ENCODE measurements around the gene PLEKHA7. TPM values are rescaled to one million over a fixed set of nuclear protein-coding genes. Genes with fewer than 3 reads are reported as not detected.

PLEKHA7 gene
- total and polyA plus RNA-seq, 2 of the 8 experiments (the other 6 are each of a cell fraction or from before 2014, with no cell fraction given): 11.4 to 25.6 TPM

GRCh38 chr11:16856022-16856471, 158.2 kb downstream of the PLEKHA7 start:
- Histone ChIP-seq H3K27ac (ENCODE audit: low read depth, low read length) (no peak overlapping the region), H2BK15ac (ENCODE audit: low read length) (no peak overlapping the region), H3K4me3 (ENCODE audit: extremely low read depth in 1 of 4, insufficient read depth in 2 of 4, low read depth in 3 of 4, low read length in 4 of 4) (no peak overlapping the region), H3K4me1 (replicated peaks in 1 of 4; ENCODE audit: control insufficient read depth in 3 of 4, insufficient read depth in 4 of 4, low read length in 3 of 4) (peaks cover 0 to 4% (median 0%) of the 10 kb centered on the region in 4 experiments; a peak in 1 of 7 replicates), H4K20me1 (replicated peaks in 1 of 2; ENCODE audit: control insufficient read depth in 1 of 2, insufficient read depth in 2 of 2, low read length in 2 of 2) (no peaks in the 10 kb centered on the region), H2BK120ac (replicated peaks; ENCODE audit: low read depth, low read length) (no peak overlapping the region), H3K79me1 (ENCODE audit: low read depth, low read length) (no peaks in the 10 kb centered on the region), H2BK5ac (ENCODE audit: low read depth, low read length) (no peak overlapping the region), H3K79me2 (ENCODE audit: control insufficient read depth in 1 of 2, insufficient read depth in 2 of 2, low read length in 2 of 2) (no peaks in the 10 kb centered on the region), H3K18ac (ENCODE audit: extremely low read depth, low read length) (no peak overlapping the region), H3K36me3 (ENCODE audit: control insufficient read depth in 2 of 4, insufficient read depth in 4 of 4, low read length in 3 of 4) (peaks cover 0 to 12% (median 6%) of the 10 kb centered on the region in 4 experiments; a peak in 6 of 8 replicates), H2AFZ (ENCODE audit: low read length) (no peak overlapping the region), H3K9ac (replicated peaks in 1 of 4; ENCODE audit: extremely low read depth in 1 of 4, low read depth in 3 of 4, low read length in 3 of 4) (no peak overlapping the region), H3K4ac (replicated peaks; ENCODE audit: insufficient read length, low read depth, low read length) (no peak overlapping the region), H3K9me3 (ENCODE audit: insufficient read depth in 2 of 2, low read depth in 1 of 2, low read length in 1 of 2) (no peaks in the 10 kb centered on the region), H3K14ac (ENCODE audit: insufficient read length) (no peak overlapping the region), H2BK12ac (ENCODE audit: low read depth, low read length) (no peak overlapping the region), H4K91ac (replicated peaks; ENCODE audit: insufficient read length, low read length) (no peak overlapping the region), H3K23ac (ENCODE audit: insufficient read length) (no peak overlapping the region), H4K5ac (ENCODE audit: insufficient read length, low read depth, low read length) (no peak overlapping the region), H2AK5ac (ENCODE audit: low read depth, low read length) (no peak overlapping the region), H3K4me2 (ENCODE audit: insufficient read depth in 1 of 2, low read depth in 2 of 2, low read length in 2 of 2) (no peak overlapping the region), H4K8ac (ENCODE audit: extremely low read depth, insufficient read depth, low read length) (no peak overlapping the region), H3K27me3 (replicated peaks in 1 of 4; ENCODE audit: control insufficient read depth in 3 of 4, extremely low read depth in 1 of 4, insufficient read depth in 3 of 4, low read length in 3 of 4) (no peaks in the 10 kb centered on the region), H3K23me2 (ENCODE audit: low read depth, low read length) (no peaks in the 10 kb centered on the region), H2BK20ac (ENCODE audit: low read length) (no peak overlapping the region), H3K56ac (replicated peaks; ENCODE audit: insufficient read length, low read depth, low read length) (no peak overlapping the region)
- DNase-seq (ENCODE audit: low read depth in 1 of 2, low spot score in 2 of 2) (no peak), FAIRE-seq (no peak)
- ChIA-PET POLR2A (ENCODE audit: partially characterized antibody) (interaction anchor here (1.6 kb wide), 1 partner anchor 219 kb away, joined by 5 read pairs; no protein-coding TSS in a partner anchor), CTCF (ENCODE audit: partially characterized antibody) (interaction anchor here (0.7 to 2.2 kb wide), 3 partner anchors 9 to 68 kb away, joined by 3 to 6 read pairs (median 4); no protein-coding TSS in a partner anchor)
- 97% methylated on average over 3 of the region's 3 CpGs; no CpG with 5 or more reads in 1 of the 2 experiments for WGBS, 2 experiments (ENCODE audit: extremely low coverage in 1 of 2, insufficient coverage in 1 of 2, insufficient read length in 1 of 2, insufficient replicate concordance in 2 of 2, low coverage in 1 of 2, low lambda C conversion rate in 2 of 2, missing lambda C conversion rate in 1 of 2)
- no peak for TF ChIP-seq EZH2 (IDR thresholded peaks at IDR 0.05; ENCODE audit: low read depth, low read length, severe bottlenecking)
- TF ChIP-seq YY1 (IDR thresholded peaks at IDR 0.05; ENCODE audit: low read depth, low read length): no peak
- no peak for TF ChIP-seq FOSL1 (IDR thresholded peaks at IDR 0.05; ENCODE audit: insufficient read depth, low read depth, low read length)
- TF ChIP-seq RFX5 (IDR thresholded peaks at IDR 0.05; ENCODE audit: borderline replicate concordance, low read depth, low read length): no peak
- no peak for TF ChIP-seq NRF1 (IDR thresholded peaks at IDR 0.05; ENCODE audit: low read depth, low read length)
- TF ChIP-seq MAX (IDR thresholded peaks at IDR 0.05): no peak
- no peak for TF ChIP-seq PHF8 (conservative IDR thresholded peaks at IDR 0.05; ENCODE audit: low read depth, low read length)
- no peak for TF ChIP-seq JUND (IDR thresholded peaks at IDR 0.05; ENCODE audit: low read length)
- no peak for TF ChIP-seq ATF3 (IDR thresholded peaks at IDR 0.05; ENCODE audit: insufficient read depth, low read depth, low read length)
- TF ChIP-seq CTCF (IDR thresholded peaks at IDR 0.05; ENCODE audit: control extremely low read depth in 1 of 3, insufficient read depth in 1 of 3, low read depth in 1 of 3, low read length in 3 of 3): no peak
